ENCODE results near the gene CFTR.
"Not testable (repeated sequence)": the region's sequence is repeated elsewhere in the genome, so short reads cannot be mapped to it uniquely, and the experiment has no call there.

The CFTR gene

DNA sequence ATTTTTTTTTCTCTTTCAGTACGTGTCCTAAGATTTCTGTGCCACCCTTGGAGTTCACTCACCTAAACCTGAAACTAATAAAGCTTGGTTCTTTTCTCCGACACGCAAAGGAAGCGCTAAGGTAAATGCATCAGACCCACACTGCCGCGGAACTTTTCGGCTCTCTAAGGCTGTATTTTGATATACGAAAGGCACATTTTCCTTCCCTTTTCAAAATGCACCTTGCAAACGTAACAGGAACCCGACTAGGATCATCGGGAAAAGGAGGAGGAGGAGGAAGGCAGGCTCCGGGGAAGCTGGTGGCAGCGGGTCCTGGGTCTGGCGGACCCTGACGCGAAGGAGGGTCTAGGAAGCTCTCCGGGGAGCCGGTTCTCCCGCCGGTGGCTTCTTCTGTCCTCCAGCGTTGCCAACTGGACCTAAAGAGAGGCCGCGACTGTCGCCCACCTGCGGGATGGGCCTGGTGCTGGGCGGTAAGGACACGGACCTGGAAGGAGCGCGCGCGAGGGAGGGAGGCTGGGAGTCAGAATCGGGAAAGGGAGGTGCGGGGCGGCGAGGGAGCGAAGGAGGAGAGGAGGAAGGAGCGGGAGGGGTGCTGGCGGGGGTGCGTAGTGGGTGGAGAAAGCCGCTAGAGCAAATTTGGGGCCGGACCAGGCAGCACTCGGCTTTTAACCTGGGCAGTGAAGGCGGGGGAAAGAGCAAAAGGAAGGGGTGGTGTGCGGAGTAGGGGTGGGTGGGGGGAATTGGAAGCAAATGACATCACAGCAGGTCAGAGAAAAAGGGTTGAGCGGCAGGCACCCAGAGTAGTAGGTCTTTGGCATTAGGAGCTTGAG is at the start of gene CFTR:
CFTR (plus strand) TSS at position 801 of the 830 bp plus-strand sequence. CDS start 70 bp downstream, outside the sequence.
- DNase-seq: no peak

DNA sequence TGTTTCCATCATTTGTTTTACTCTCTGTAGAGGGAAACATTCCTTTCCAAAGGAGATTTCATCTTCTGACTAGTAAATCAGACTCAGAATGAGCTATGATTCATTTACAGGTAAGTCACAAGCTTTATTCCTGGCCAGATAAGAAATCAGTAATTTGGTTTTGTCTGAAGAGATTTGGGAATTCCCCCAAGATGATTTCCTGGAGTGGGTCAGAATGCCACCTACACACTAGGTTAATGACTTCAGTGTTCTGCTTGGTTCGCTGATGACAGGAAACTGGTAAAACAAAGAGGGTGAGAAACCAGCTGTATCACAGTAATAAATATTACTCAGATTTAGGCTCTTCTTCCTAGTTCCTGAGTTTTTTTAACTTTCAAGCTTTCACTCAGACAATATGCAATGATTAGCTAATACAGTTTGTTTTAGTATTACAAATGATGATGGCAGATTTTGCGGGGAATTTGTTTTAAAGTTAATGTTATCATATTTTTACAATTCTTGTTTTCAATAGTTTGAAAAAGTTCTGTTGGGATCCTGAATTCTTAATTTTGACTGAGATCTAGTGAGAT is 44.3 kb upstream of the CFTR start:
- no peak for DNase-seq

DNA sequence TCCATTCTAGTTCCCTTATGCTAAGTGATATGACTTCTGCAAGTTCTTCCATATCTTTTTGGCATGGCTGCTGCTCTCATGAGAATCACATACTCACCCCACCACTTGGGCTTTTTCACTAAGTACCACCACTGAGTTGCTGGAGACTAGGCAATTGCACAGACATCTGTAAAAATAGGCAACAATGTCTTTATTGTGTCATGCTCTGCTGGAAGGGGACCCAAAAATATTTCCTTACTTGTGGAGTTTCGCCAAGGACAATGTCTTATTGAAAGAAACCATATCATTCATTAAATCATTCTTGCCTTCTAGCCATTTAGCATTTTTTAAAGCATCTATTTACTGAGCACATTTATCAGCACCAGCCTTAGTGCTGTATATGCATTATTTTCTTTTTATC is 35.2 kb upstream of the CFTR start:
- DNase-seq: no peak

GRCh38 chr7:117445206-117445605 is 34.6 kb upstream of the CFTR start:
- DNase-seq: no peak

GRCh38 chr7:117446220-117446815 is 33.5 kb upstream of the CFTR start:
- no peak for DNase-seq

GRCh38 chr7:117448655-117449054 is 31.2 kb upstream of the CFTR start:
- DNase-seq: no peak

- no peak for DNase-seq
Observed at GRCh38 chr7:117458977-117459583, 20.7 kb upstream of the CFTR start.

DNA sequence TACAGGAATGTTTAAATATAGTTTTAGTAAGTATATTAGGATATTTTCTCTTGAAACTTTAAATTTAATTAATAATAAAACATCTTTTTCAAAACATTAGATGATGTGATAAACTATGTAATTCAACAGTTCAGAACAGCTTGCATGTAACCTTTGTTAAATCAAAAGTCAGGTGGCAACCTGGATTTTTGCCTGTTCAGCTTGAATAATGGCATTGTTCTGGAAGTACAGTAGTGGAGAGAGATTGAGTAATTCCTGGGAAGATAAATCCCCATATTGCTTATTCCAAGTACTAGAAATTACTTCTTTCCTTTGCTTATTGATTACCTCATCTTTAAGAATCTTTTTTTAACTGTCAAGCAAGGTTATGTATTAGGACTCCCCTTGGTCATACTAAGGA is 20.1 kb upstream of the CFTR start:
- DNase-seq: no peak

GRCh38 chr7:117460815-117461214 is 19.0 kb upstream of the CFTR start:
- not testable (repeated sequence) for DNase-seq

DNA sequence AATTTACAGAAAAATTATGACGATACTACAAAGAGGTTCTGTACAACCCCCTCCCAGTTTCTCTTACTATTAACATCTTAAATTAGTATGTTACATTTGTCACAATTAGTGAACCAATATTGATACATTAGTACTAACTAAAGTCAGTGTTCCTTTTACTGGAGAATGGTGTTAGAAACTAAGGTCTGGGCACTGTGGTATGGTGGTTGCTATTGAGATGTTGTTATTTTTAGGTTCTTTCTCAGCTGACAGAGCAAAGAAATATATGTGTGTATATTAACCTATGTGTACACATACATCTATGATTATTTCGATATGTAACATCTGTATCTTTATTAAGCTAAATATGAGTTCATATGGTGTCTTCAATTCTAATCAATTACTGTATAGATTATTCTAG is 11.7 kb upstream of the CFTR start:
- DNase-seq: no peak

GRCh38 chr7:117470777-117471176 is 9.0 kb upstream of the CFTR start:
- no peak for DNase-seq

- DNase-seq: no peak
Observed at GRCh38 chr7:117472335-117472734, 7.5 kb upstream of the CFTR start.

DNA sequence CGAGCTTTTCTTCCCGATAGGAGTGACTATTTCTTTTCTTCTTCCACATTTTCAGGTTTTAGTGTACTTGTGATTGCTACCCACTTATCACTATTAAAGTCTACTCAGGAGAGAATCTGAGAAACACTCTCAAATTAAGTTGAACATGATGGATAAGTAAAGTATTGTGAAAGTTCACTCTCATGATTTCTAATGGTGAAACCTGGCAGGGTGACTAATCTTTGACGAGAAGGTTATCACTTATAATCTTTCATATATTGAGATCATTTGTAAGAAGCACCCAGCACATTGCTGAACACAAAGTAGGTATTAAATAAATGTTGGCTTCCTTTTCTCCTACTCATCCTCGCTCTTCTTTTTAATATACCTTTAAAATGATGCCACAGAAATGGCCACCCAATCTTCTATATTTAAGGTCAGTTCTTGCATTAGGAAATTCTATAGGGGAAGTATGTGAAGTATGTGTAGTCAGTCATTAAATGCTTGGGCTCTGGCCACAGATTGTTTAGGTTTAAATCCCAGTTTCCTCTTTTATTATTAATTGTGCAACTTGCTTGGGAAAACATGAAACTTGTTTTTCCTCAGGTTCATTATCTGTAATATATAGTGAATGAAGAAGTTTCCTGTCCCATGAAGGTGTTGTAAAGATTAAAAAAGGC is 3.1 kb upstream of the CFTR start:
- no peak for DNase-seq

DNA sequence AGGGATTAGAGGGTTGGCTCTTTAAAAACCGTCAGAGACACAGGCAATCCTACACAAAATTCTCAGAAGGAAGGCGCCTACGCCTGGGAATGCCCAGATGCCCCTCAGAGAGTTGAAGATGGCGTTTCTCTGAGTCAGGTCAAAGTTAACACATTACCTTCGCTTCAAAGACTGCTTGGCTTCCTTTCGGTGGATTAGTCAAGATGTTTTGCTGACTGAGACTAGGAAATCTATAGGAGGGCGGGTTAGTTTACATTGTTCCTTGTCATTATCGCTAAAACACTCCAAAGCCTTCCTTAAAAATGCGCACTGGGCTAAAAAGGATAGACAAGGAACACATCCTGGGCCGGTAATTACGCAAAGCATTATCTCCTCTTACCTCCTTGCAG is 995 bp upstream of the CFTR start:
- no peak for DNase-seq

- no peak for DNase-seq
Observed at GRCh38 chr7:117480055-117480362, 184 bp downstream of the CFTR start.

- DNase-seq: no peak
Observed at GRCh38 chr7:117480978-117481377, 1.2 kb downstream of the CFTR start.

DNA sequence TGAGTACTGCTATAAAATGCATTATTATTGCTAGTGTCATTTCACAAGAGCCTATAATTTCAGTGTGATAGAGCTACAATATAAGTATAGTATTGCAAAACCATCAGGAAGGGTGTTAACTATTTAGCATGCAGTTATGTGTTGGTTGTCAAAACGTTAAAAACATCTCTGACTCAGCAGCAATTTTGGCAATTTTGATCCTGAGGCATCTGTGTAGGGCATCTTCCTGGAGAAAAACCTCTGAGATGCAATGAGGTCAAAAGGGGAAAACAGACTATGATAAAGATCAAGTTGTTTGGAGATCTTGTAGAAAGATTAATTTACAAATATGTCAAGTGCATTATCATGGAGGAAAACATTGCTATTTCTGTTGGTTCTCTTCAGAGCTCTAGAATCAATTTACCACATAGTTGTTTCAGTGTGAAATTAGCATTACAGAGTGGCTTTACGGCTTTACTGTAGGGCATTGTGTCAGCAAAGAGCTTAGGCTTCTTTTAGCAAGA is 5.3 kb downstream of the CFTR start:
- no peak for DNase-seq

DNA sequence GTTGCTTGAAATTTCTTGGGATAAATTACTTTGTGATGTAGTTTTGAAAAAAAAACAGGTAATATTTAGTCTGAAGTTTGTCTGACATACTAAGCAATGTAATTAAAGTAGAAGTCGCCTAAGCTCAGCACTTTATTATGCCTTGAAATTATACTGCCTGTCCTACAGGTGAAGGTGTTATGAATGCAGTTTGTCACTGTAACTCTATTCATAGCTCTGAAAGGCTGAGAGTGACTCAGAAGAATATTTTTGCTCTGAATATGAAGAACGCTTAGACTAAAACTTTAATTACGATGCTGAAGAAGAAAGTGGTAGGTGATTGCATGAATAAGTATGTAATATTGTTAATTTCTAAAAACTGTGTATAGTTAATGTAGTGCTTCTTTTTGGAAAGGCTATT is 9.2 kb downstream of the CFTR start:
- no peak for DNase-seq

DNA sequence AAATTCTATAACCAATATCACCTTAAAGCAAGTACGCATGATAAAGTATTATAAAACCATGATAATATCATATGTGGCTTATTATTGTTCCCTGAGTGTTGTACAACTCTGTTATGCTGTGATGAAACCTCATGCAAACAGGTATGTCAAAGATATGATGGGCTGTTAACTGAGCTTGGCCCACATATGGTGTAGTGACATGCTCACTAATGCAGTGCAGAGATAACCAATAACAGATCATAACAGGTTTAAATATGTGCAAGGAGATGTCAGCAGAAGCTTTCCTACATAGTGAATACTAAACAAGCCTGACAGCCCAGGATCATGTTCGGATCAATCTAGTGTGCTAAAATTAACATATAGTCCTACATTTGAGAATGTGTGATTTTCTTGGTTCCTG is 9.6 kb downstream of the CFTR start:
- no peak for DNase-seq

GRCh38 chr7:117489911-117490310 is 10.1 kb downstream of the CFTR start:
- no peak for DNase-seq

GRCh38 chr7:117492649-117493048 is 12.8 kb downstream of the CFTR start:
- no peak for DNase-seq

DNA sequence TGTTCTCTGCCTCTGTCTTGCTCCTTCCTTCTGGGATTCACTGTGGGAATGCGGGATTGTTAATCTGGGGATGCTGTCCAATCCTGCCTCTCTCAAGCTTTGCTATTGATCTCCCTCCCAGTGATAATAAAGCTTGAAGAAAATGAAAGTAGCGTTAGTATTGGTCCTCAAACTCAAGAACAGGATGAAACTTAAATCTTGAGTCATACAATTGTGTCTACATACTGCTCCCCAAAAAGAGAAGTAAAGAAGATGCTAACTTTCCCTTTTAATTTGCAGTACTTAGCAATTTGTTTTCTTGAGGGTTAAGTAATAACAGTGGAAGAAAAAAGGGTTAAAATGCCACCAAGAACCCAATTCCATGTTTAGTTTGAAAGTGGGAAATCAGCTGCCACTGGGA is 13.6 kb downstream of the CFTR start:
- DNase-seq: no peak

GRCh38 chr7:117495308-117495707 is 15.5 kb downstream of the CFTR start:
- DNase-seq: no peak
